Measurements from ENCODE around the gene ZNF329.

DNA sequence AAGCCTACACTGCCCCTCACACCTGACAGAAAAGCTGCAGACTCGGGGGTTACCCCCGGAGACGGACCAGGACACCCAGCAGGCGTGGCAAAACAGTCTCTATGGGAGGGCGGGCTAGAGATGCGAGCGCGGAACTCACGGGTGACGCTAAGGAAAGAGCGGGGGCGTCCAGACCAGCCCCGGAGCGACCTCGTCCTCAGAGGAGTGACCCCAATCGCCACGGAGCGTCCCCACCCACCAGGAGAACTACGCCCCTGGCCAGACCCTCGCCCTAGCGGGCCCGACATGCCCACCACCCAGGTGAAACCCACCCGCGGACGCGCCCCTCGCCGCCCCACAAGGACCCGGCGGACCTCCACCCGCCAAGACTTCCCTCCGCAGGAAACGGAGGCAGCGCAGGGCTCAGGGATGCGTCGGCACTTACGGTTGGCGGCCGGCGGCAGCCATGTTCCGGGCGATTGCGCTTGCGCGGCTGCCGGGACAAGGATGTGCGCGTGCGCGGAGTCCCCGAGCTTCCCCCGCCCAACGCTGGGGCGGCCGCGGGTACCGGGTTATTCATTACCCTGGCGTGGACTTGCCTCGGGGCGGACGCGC is at the start of gene ZNF329:
- no peak for TF ChIP-seq EZH2 (IDR thresholded peaks at IDR 0.05; ENCODE audit: borderline replicate concordance, low read depth, low read length, poor library complexity, severe bottlenecking)
- TF ChIP-seq, protein P1, sequence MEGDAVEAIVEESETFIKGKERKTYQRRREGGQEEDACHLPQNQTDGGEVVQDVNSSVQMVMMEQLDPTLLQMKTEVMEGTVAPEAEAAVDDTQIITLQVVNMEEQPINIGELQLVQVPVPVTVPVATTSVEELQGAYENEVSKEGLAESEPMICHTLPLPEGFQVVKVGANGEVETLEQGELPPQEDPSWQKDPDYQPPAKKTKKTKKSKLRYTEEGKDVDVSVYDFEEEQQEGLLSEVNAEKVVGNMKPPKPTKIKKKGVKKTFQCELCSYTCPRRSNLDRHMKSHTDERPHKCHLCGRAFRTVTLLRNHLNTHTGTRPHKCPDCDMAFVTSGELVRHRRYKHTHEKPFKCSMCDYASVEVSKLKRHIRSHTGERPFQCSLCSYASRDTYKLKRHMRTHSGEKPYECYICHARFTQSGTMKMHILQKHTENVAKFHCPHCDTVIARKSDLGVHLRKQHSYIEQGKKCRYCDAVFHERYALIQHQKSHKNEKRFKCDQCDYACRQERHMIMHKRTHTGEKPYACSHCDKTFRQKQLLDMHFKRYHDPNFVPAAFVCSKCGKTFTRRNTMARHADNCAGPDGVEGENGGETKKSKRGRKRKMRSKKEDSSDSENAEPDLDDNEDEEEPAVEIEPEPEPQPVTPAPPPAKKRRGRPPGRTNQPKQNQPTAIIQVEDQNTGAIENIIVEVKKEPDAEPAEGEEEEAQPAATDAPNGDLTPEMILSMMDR (conservative IDR thresholded peaks at IDR 0.05; ENCODE audit: low read depth, low read length): no peak

All from A673 (cell line).